ENCODE data around the gene CLEC18C.
"Not testable (repeated sequence)": the region's sequence is repeated elsewhere in the genome, so short reads cannot be mapped to it uniquely, and the experiment has no call there.

CLEC18C gene

DNA sequence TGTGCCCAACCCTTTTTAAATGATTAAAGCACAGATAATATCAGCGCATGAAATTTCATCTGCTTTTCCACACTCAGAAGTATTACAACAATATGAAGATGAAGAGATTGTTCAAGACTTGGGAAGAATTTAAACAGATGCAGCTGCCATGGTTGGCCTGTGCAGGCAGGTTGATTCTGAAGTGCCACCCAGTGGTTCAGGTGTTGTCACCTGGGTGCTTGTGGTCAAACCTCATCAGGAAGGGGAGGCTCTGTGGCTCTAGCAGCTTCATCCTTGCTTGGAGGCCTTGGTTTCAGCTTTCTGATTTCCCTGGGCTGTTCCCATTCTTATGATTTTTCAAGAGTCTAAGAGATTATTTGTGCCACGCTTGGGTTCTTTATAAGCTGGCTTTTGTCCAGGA, 22.2 kb upstream of the CLEC18C start:
- TF ChIP-seq, protein P1, sequence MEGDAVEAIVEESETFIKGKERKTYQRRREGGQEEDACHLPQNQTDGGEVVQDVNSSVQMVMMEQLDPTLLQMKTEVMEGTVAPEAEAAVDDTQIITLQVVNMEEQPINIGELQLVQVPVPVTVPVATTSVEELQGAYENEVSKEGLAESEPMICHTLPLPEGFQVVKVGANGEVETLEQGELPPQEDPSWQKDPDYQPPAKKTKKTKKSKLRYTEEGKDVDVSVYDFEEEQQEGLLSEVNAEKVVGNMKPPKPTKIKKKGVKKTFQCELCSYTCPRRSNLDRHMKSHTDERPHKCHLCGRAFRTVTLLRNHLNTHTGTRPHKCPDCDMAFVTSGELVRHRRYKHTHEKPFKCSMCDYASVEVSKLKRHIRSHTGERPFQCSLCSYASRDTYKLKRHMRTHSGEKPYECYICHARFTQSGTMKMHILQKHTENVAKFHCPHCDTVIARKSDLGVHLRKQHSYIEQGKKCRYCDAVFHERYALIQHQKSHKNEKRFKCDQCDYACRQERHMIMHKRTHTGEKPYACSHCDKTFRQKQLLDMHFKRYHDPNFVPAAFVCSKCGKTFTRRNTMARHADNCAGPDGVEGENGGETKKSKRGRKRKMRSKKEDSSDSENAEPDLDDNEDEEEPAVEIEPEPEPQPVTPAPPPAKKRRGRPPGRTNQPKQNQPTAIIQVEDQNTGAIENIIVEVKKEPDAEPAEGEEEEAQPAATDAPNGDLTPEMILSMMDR (IDR thresholded peaks at IDR 0.05): no peak
- Histone ChIP-seq H3K9me3 (no peaks in the 10 kb centered on the region), H3K4me3 (no peak overlapping the region), H3K4me1 (no peaks in the 10 kb centered on the region), H3K27me3 (no peaks in the 10 kb centered on the region), H3K27ac (no peak overlapping the region), H3K36me3 (peaks cover 86 to 92% (median 88%) of the 10 kb centered on the region in 3 donors)
- no peak for DNase-seq
- intact Hi-C loops (cut with DNase I; ENCODE audit: low total_unique reads): no loop called here

GRCh38 chr16:70151941-70152509, 21.6 kb upstream of the CLEC18C start:
- H3K9me3 ChIP-seq: no peaks in the 10 kb centered on the region
- H3K27ac ChIP-seq: no peak overlapping the region
- no peaks in the 10 kb centered on the region for H3K27me3 ChIP-seq
- TF ChIP-seq, protein P1 (IDR thresholded peaks at IDR 0.05): no peak
- intact Hi-C loops (cut with DNase I; ENCODE audit: low total_unique reads): no loop called here
- H3K36me3 ChIP-seq: peaks cover 92 to 99% (median 94%) of the 10 kb centered on the region in 3 donors
- no peak overlapping the region for H3K4me3 ChIP-seq
- no peak for DNase-seq
- no peaks in the 10 kb centered on the region for H3K4me1 ChIP-seq

GRCh38 chr16:70152578-70153302, 20.8 kb upstream of the CLEC18C start:
- no peaks in the 10 kb centered on the region for H3K27me3 ChIP-seq
- intact Hi-C loops (cut with DNase I; ENCODE audit: low total_unique reads): no loop called here
- DNase-seq: no peak
- peaks cover 96 to 100% (median 98%) of the 10 kb centered on the region in 3 donors for H3K36me3 ChIP-seq
- H3K4me3 ChIP-seq: no peak overlapping the region
- H3K27ac ChIP-seq: no peak overlapping the region
- TF ChIP-seq, protein P1 (IDR thresholded peaks at IDR 0.05): no peak
- no peaks in the 10 kb centered on the region for H3K4me1 ChIP-seq
- H3K9me3 ChIP-seq: no peaks in the 10 kb centered on the region

DNA sequence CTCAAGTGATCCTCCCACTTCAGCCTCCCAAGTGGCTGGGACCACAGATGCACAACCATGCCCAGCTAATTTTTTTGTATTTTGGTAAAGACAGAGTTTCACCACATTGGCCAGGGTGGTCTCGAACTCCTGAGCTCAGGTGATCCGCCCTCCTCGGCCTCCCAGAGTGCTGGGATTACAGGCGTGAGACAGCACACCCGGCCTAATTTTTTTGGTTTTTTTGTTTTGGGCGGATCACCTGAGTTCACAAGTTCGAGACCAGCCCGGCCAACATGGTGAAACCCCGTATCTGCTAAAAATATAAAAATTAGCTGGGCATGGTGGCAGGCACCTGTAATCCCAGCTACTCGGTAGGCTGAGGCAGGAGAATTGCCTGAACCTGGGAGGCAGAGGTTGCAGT, 18.9 kb upstream of the CLEC18C start:
- DNase-seq; intact Hi-C loops (cut with DNase I; ENCODE audit: low total_unique reads); H3K9me3 ChIP-seq; H3K4me1 ChIP-seq; H3K4me3 ChIP-seq; H3K27me3 ChIP-seq; H3K27ac ChIP-seq: not testable (repeated sequence)
- H3K36me3 ChIP-seq: peaks cover 97 to 100% (median 100%) of the 10 kb centered on the region in 3 donors

GRCh38 chr16:70156207-70156978, 17.2 kb upstream of the CLEC18C start:
- no peak overlapping the region for H3K27ac ChIP-seq
- intact Hi-C loops (cut with DNase I; ENCODE audit: low total_unique reads): no loop called here
- TF ChIP-seq, protein P1 (IDR thresholded peaks at IDR 0.05): no peak
- H3K4me3 ChIP-seq: no peak overlapping the region
- peaks cover 91 to 100% (median 100%) of the 10 kb centered on the region in 3 donors for H3K36me3 ChIP-seq
- no peak for DNase-seq
- no peaks in the 10 kb centered on the region for H3K4me1 ChIP-seq
- no peaks in the 10 kb centered on the region for H3K27me3 ChIP-seq
- no peaks in the 10 kb centered on the region for H3K9me3 ChIP-seq

DNA sequence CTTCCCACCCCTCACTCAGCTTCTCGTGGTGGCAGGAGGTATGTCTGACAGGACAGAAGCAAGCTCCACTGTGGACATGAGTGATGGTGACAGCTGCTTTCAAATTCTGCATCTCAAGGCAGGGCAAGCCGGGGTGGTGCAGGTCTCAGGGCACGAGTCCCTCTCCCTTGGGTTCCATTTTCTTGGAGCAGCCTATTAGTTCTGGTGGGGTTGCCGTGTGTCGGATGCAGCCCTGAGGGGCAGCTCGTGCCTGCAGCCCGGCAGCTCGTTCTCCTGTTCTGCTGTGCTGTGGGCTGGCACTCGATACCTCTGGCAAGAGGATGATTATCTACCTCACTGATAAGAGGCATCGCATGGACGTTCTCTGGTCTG, 16.5 kb upstream of the CLEC18C start:
- intact Hi-C loops (cut with DNase I; ENCODE audit: low total_unique reads): no loop called here
- Histone ChIP-seq H3K4me1 (no peaks in the 10 kb centered on the region), H3K9me3 (no peaks in the 10 kb centered on the region), H3K36me3 (peaks cover 84 to 100% (median 100%) of the 10 kb centered on the region in 3 donors), H3K27me3 (no peaks in the 10 kb centered on the region), H3K4me3 (no peak overlapping the region), H3K27ac (no peak overlapping the region)
- DNase-seq: no peak
- TF ChIP-seq, protein P1 (IDR thresholded peaks at IDR 0.05): no peak

Measured in tibial artery (tissue), 4 donors.